Activated CD8-positive, alpha-beta memory T cell treated with anti-CD3 and anti-CD28 coated beads for 24 hours (primary cell): ENCODE data around the gene FBXO10.
"Not testable (repeated sequence)": the region's sequence is repeated elsewhere in the genome, so short reads cannot be mapped to it uniquely, and the experiment has no call there.

Experiments
- DNase-seq: peaks from one replicate; pipeline ENCODE4 v3.0.0-alpha.2; 2020

FBXO10 gene, protein sequence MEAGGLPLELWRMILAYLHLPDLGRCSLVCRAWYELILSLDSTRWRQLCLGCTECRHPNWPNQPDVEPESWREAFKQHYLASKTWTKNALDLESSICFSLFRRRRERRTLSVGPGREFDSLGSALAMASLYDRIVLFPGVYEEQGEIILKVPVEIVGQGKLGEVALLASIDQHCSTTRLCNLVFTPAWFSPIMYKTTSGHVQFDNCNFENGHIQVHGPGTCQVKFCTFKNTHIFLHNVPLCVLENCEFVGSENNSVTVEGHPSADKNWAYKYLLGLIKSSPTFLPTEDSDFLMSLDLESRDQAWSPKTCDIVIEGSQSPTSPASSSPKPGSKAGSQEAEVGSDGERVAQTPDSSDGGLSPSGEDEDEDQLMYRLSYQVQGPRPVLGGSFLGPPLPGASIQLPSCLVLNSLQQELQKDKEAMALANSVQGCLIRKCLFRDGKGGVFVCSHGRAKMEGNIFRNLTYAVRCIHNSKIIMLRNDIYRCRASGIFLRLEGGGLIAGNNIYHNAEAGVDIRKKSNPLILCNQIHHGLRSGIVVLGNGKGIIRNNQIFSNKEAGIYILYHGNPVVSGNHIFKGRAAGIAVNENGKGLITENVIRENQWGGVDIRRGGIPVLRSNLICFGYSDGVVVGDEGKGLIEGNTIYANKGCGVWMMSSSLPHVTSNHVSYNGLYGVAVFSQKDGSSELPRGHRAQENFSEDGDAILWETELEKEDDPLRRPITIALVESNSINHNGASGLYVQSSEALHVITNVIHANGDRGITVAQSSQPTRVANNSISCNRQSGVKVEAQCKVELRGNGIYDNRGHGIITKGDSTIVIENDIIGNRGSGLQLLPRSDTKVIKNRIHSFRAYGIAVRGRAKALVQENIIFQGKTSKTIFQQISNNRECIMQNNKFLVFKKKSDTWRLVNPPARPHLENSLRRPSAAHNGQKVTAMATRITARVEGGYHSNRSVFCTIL

DNA sequence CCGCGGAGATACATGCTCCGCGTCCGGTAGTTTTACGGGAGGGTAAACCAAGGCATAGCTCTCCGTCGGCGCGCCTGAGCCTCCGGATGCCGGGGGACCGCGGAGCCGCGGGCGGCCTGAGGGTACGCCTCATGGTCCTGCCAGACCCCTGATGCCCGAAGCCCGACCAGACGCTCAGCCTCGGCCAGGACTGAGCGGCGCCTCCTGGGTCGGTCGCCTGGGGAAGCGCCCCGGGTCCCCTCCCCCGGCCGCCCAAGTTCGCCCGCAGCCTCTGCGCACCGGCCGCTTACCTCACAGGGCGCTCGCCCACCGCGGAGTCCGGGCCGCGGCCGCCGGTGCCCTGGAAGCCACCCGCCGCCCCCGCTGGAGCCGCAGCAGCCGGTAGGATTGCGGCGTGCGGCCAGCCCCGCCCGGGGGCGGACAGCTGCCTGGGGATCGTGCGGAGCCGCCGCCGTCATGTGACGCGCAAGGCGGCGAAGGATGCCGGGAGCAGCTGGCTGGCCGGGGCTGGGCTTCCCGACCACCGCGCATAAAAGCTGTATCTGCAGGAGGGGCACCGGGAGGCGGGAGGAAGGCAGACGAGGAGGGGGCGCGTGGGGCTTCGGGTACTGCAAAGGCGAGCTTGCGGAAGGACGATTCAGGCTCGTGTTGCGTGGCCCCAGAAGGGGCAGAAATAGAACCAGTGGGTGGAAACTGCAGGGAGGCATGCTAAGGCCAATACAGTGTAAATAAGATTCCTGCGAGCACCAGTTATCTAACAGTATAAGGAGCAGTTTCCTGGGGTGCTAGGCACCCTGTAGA is at the start of gene FBXO10:
Gene FBXO10 (minus strand): TSS at position 460 of the 801 bp plus-strand sequence. CDS start 34,612 bp downstream, outside the sequence.
- peak; percentile 73 for DNase-seq

DNA sequence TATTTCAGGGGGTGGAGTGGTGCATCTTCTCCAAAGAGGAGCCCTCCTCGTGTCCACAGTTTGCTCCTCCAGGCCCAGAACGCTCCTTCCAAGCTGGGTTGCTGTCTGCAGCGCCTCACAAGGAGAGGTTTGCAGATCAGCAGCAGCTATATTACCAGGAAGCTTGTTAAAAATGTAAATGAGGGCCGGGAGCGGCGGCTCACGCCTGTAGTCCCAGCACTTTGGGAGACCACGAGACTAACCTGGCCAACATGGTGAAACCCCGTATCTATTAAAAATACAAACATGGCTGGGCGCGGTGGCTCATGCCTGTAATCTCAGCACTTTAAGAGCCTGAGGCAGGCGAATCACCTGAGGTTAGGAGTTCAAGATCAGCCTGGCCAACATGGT is 49.6 kb upstream of the FBXO10 start:
- DNase-seq: no peak

DNA sequence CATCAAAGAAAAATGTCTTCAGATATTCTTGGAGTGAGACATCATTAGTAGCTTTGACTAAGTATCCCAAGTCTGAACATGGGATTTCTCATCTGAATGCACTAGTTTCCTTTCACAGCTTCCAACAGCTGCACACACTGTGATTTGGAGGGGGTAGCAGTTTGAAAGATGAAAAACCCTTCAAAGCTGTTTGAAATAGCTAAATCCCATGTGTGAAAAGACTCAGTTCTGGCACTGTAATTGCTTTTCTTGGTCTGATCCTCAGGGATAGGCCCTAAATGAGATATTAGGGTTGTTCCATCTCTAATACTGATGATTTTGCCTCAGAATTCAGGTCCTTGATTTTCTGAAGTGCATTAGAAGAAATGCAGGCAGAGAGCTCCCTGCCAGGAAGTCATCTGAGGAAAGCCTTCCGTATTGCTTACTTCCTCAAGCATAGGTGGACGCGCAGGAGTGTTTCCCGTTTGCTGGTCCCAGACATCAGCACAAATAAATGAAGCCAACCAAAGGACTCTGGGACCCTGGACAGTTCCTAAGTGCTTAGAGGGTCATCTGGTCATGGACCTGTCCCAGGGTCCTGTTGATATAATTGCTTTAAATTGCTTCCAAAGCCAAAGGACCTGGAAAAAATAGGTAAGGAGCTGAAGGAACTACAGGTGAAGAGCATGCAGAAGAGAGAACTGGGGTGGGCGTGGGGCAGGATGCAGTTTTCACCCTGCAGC is 49.0 kb upstream of the FBXO10 start:
- DNase-seq: no peak

DNA sequence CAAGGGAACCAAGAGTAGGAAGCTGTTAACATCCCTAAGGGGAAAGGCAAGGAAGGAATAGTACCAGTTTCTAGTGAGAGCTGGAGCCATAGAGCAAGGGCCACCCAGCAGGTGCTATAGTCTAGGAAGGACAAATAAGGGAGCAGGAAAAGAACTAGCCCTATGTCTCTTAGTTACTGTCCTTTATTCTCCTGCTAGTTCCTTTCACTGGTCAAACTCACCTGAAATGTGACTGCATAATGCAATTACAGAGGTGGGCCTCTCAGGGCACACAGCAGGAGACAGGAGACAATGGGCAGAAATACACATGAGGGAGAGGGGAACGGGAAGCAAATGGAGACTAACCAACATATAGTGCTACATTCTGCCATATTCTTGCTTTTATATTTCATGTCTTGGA is 47.9 kb upstream of the FBXO10 start:
- no peak for DNase-seq

DNA sequence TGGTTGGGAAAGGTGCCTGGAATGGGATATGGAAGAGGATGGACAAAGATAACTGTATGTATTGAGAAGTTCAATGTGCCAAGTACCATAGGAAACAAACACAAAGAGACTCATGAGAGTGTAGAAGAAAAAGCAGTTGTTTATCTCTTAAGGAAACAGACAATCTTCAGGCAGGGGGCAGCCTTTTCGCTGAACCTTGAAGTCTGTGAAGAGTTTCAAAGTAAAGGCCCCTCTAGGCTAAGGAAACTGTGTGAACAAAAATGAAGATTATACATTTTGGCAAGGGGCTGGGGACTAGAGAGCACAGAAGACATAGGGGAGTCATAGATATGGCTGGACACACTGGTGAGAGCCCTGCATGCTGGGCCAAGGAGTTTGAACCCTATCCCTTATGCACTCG is 47.1 kb upstream of the FBXO10 start:
- no peak for DNase-seq

DNA sequence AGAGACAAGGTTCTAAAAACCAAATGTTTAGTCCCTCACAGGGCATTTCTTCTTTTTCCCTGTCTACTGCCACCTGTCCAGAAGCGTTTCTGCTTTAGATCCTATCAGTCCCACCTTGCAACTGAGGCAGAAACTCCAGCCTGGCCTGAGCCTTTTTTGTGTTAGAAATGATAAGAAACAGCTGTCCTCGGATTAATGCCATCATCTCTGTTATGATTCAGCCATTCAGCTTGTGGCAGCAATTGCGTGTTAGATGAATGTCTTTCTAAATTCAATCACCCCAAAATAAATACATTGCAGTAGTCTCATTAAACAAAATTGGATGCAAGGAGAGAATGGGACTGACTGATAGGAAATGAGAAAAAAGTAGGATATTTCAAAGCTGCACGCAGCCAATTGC is 46.3 kb upstream of the FBXO10 start:
- no peak for DNase-seq

DNA sequence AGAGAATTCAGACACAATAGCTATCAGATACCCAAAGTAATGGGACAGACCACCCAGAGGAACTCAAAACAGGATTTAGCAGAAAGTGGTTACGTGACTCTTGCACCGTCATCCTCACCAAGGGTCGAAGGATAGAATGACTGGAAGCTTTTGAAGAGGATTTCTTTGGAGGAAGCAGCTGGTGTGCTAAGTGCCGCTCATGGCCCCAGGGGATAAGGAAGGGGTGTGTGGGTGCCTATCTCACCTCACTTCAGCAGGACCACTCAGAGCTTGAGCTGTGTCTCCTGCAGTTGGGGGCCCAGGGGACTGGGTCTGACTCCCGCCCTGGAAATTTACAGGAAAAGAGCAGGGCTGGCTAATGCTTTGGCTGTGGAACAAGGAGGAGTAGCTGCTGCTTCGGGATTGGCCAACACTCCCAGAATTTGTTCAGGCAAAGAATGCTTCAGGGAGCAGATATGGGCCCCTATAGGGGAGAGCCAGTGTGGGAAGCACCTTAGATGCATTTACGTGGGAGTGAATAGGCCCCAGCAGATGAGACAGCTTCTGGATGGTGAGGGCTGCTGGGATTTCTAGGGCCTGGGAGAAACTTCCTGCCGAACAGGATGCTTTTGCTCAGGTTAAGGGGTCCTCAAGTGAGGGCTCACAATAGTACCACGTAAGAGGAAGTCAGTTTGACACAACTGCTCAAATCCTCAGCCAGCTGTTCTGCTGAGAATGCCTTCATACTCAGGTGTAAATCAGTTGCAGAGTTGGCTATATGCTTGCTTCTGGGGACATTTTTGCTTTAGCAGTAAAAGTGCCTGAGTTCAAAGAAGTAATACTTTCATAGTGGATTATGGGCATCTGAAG is 45.3 kb upstream of the FBXO10 start:
- no peak for DNase-seq

DNA sequence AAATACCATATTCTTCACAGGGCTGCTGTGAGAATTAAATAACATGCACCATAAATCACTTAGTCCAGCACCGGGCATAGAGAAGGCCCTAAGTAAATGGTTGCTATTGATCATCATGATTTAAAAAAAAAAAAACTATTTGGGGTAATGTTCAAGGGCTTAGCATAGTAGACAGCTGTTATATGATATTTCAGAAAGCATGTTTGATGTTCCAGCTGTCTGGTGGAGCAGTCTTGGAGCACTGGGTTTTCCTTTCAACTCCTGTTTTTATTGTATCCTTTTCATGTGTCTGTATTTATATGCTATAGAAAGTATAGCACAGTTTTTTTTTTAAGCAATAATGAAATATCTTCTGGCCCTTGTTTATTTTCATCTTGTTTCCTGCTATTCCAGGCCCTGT is 44.2 kb upstream of the FBXO10 start:
- DNase-seq: no peak

DNA sequence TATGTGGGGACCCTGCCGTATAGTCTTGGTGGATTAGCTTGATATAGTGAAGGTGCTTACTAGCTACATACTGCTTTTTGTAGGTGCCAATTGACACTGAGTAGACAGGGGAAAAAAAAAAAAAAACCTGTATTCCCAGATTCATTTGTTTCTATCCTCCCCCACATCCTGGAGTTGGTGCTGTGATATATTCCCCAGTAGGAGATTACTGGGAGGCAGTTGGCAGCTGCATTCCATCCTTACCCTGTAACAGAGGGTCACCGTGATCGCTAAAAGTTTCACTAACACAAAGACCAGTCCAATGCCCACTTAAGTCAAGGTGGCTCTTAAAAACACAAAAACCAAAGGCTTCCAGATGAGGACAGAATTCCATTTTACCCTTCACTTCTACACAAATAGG is 43.6 kb upstream of the FBXO10 start:
- no peak for DNase-seq

DNA sequence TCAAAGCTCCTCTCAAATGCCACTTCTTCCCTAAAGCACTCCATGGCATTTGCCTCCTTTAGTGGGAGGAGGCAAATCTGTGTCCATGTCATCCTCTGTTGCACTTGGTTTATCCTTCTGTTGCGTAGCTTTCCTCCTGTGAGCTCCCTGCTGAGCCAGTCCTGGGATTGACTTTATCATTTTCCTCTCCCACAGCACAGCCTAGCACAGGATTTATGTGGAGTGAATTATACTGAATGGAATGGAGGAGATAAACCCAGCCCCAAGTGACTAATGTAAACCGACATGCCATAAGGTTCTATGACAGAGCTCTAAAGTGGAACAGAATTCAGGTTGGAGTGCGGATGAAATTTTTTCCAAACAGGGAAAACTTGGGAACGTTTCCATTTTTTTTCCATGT is 42.6 kb upstream of the FBXO10 start:
- no peak for DNase-seq

DNA sequence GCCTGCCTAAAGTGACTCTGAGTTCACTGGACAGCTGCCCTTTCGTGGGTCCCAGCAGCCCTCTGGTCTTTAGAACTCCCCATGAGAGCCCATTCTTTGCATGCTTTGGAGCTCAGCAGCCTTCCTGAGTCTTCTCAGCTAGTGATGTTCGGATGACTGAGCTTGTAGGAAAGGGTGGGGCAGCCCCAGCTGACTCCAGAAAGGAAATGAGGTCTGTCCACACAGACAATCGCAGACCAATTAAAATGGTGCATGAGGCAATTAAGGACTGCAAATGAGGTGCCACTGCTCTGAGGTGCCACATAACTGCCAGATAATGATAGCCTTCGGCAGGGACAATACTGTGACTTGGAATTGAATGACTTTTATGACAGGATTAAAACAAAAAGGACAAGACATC is 41.7 kb upstream of the FBXO10 start:
- DNase-seq: no peak

DNA sequence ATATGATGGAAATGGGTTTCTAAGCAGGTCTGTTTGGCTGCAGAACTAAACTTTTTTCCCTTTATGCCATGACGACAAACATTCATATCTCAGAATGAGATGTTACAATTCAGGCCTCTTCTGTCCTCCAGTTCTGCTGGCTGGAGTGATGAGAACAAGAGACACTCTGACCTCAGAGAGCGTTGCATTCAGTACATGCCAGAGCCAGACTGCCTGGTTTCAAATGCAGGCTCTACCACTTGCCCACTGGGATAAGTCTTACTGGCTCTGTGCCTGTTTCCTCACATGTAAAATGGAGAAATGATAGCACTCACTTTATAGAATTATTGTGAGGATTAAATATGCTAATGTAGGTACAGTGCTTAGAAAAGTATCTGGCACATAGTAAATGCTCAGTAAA is 41.0 kb upstream of the FBXO10 start:
- no peak for DNase-seq

DNA sequence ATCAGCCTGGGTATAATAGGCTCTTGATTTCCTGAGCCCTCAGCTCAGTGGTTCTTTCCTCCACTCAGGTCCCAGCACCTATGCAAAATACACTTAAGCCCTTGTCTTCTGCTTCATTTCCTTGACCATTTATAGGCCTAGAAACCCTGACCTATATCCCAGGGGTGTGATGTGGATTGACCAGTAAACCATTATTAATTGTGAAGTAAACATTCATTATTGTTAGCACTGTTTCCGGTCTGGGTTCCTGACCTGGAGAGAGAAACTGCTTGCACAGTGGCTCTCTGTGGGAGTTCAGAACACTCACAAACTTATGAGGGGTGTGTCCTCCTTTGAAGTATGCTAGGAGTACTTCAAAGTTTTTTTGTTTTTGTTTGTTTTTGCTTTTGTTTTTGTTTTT is 35.8 kb upstream of the FBXO10 start:
- DNase-seq: no peak

DNA sequence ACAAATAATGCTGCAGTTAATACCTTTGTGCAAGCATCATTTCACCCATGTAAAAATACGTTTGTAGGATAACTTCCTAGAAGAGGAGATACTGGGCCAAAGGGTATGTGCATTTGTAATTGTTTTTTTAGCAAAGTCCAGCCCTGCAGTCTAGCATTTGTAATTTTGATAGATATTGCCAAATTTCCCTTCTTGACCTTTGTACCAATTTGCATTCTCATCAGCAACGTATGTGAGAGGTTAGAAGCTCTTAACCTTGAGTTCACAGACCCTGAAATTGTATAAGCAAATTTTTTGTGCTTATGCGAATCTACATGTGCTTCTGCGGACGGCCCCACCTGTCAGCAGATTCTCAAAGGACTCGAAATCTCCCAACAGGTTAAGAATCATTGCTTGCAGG is 34.8 kb upstream of the FBXO10 start:
- no peak for DNase-seq

DNA sequence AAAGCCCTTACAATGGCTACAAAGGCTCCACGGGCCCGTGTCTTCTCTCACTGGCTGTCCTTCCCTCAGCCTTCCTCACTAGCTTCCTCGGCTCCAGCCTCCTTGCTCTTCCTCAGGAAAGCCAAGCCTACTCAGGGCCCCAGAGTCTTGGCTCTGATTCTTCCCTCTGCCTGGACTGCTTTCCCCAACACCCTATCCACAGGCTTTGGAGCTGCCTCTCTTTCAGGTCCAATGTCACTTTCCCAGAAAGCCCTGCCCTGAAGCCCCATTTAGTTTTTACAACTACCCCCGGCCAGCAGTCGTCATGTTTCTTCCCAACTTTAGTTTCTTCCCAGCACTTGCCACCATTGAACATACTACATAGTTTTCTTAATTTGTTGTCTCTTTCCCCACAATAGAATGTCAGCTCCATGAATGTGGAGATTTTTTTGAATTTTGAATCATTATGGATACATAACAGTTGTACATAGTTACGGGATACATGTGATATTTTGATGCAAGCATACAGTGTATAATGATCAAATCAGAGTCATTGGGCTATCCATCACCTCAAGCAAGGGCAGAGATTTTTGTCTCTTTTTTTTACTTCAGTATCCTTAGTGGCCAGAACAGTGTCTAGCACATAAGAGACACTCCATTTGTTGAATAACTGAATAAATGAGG is 33.7 kb upstream of the FBXO10 start:
- no peak for DNase-seq

DNA sequence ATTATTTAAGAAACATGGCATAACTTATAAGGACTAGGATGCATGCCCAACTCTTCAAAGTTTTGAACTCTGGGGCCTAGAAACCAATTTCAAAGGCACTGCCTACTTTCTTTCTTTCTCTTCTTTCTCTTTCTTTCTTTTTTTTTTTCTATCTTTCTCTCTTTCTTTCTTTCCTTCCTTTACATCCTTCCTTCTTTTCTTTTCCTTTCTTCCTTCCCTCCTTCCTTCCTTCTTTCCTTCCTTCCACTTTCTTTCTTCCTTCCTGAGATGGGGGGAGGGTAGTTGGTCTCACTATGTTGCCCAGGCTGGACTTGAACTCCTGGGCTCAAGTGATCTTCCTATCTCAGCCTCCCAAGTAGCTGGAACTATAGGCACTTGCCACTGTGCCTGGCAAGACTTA is 32.1 kb upstream of the FBXO10 start:
- DNase-seq: no peak

DNA sequence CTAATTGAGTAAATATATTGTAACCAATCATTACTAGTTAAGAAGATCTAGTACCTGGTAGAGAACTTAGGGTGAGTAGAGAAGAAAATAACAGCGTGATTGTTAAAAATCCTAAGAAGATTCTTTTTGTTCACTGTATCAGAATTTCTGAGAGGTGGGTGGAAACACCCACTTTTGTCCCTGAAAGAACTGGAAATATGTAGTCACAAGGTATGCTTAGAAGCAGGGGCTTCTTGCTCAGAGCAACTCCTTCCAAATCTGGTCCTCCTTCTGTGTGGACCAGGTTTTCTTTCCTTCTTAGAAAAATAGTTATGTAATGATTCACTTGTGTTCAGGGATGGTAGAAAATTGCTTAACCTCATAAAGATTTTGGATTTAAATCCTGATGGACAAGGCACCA is 28.1 kb upstream of the FBXO10 start:
- no peak for DNase-seq

DNA sequence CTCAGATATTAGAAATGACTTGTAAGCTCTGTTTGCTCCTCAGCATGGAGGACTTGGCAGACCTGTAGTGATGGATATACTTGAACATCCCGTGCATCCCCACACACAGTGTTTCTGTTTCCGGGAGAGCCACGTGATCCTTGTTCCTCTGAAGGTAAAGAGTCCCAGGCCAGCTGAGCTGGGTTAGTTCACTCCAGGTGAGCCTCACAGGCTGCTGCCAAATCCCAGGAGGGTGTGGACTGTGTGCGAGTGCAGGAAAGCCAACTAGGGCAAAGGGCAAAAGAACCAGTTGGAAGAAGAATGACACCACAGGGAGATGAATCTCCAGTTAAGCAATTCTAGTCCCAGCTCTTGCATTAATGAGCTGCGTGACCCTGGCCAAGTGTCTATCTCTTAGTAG is 26.6 kb upstream of the FBXO10 start:
- no peak for DNase-seq

DNA sequence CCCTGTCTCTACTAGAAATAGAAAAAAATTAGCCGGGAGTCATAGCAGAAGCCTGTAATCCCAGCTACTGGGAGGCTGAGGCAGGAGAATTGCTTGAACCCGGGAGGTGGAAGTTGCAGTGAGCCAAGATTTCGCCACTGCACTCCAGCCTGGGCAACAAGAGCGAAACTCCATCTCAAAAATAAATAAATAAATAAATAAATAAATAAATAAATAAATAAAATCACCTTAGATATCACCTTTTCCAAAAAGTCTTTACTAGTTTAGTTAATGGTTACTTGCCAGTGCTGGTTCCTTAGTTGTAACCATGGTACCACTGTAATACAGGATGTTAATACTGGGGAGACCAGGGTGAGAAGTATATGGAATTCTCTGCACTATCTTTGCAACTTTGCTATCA is 25.9 kb upstream of the FBXO10 start:
- DNase-seq: not testable (repeated sequence)

DNA sequence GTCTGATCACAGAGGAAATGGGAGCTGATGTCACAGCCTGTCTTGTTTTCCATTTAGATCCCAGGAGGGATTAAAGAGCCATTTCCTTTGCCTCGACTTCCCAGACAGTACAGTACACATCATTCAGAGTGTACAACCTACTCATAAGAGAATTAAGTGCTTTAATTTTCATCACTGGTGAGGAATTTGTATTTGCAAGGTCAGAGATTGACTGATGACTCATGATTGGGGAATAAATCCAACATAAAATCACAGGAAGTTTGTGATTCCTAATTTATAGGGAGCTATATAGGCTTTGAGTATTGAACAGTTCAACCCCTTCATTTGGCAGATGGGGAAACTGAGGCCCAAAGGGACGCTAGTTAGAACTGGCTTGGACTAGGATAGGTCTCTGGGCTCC is 20.3 kb upstream of the FBXO10 start:
- DNase-seq: no peak

DNA sequence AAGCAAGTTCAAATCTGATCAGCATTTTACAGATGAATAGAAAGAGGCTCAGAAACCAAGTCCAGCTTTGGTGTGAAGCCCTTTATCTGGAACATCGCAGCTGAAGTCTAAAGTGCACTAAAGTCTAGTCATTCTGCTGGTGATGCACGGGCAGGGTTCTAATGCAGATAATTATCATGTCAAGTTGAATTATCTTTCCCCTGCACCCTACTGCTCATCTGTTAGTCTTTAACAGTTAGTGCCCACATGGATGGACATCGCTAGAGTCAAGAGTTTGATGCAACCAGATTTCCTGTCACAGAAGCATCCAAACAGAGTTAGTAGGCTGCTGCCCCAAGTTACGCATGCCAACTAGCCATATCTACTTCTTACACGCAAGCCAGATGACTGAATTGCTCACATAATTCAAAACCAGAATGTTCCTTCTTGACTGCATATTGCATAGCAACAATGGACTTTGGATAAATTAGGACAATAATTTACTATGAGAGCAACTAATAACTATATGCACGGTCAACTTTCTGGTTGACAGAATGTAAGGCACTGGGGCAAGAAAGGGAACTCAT is 17.8 kb upstream of the FBXO10 start:
- DNase-seq: no peak
